ENCODE data around the gene LGALS13.

The LGALS13 gene

DNA sequence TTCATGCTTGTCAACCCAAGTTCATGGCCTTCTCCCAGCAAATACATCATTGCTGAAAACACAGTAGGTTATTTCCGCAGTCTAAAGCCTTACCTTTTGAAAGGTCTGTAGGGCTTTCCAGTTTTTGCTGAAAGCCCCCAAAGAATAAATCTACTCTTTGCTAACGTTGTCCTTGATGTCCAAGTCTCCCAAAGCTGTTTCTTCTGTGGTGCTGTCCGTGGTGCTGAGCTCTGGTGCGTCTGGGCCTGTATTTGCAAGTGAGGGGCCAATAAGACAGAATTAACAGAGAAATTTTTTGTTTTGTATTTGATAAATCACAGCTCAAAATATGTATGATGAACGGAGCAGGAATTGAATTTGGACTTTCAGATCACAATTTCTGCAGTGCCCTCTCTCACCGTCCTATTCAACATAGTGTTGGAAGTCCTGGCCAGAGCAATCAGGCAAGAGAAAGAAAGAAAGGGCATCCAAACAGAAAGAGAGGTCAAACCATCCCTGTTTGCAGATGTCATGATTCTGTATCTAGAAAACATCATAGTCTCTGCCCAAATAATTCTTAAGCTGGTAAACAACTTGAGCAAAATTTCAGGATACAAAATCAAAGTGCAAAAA is 43.6 kb downstream of the LGALS13 start:
- peak; percentile 57 for DNase-seq
- no peaks in the 10 kb centered on the region for H3K9me3 Mint-ChIP-seq
- CTCF ChIA-PET = no interaction called here

DNA sequence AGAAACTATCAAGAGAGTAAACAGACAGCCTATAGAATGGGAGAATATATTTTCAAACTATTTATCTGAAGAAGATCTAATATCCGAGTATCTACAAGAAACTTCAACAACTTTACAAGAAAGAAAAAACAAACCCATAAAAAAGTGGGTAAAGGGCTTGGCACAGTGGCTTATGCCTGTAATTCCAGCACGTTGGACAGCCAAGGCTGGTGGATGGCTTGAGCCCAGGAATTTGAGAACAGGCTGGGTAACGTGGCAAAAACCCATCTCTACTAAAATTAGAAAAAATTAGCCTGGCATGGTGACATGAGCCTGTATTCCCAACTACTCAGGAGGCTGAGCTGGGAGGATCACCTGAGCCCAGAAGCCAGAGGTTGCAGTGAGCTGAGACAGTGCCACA is 45.6 kb downstream of the LGALS13 start:
- no peak for DNase-seq
- no peaks in the 10 kb centered on the region for H3K9me3 Mint-ChIP-seq

More for the DNA sequence above, 43.6 kb downstream of the LGALS13 start:
- no peak overlapping the region for H3K4me3 Mint-ChIP-seq
- no peaks in the 10 kb centered on the region for H3K4me1 Mint-ChIP-seq
- H3K36me3 Mint-ChIP-seq = no peaks in the 10 kb centered on the region
- H3K27me3 Mint-ChIP-seq = peaks cover 8% of the 10 kb centered on the region
- H3K27ac Mint-ChIP-seq = no peak overlapping the region

DNA sequence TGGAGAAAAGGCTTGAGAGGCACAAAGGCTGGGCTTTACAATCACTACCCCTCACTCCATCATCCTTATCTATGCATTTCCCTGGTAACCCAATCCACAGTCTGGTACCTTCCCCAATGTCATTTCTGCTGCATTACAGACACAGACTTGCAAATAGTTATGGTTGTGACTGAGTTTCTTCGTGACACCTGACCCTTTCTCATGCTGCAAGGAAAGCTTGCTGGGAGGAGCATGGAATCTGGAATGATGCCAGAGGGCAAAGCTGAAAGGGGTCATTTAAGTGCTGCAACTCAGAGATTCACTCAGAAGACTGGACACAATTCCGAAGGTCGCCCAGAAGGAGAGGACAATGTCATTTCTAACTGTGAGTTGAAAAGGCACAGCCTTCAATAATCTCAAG is 53.3 kb downstream of the LGALS13 start, which contains the start of gene LGALS16:
Gene LGALS16, plus strand, starts transcription at position 301 of the 400 bp plus-strand sequence. Its CDS starts 49 bp downstream, at position 350.
- H3K9me3 Mint-ChIP-seq = no peaks in the 10 kb centered on the region
- no peaks in the 10 kb centered on the region for H3K4me1 Mint-ChIP-seq
- H3K27me3 Mint-ChIP-seq = peaks cover 17% of the 10 kb centered on the region
- no peak within 1 kb of the TSS for H3K4me3 Mint-ChIP-seq
- no peaks in the 10 kb centered on the region for H3K36me3 Mint-ChIP-seq
- H3K27ac Mint-ChIP-seq = no peak within 1 kb of the TSS
- CTCF ChIA-PET = no interaction called here
- DNase-seq = no peak

More for the DNA sequence above, 45.6 kb downstream of the LGALS13 start:
- no peak overlapping the region for H3K4me3 Mint-ChIP-seq
- no peaks in the 10 kb centered on the region for H3K36me3 Mint-ChIP-seq
- H3K27me3 Mint-ChIP-seq = peaks cover 8% of the 10 kb centered on the region
- CTCF ChIA-PET = no interaction called here
- H3K4me1 Mint-ChIP-seq = no peaks in the 10 kb centered on the region
- no peak overlapping the region for H3K27ac Mint-ChIP-seq
